GM23338 (cell line): Measurements from ENCODE around the gene SIRPB1.

Experiments used
- EZH2 ChIP-seq: fragments of 200-600 bp; sonication (generic); IDR thresholded peaks from one replicate; pipeline ENCODE4 v1.8.0; 2017; ENCODE audit warnings: antibody characterized with exemption, mild to moderate bottlenecking, low read depth; ENCODE audit not compliant: unreplicated experiment
- ZNF331 ChIP-seq: fragments of 250-450 bp; sonication (Bioruptor Pico); IDR thresholded peaks from 2 replicates; pipeline ENCODE4 v1.5.0; 2020; ENCODE audit warnings: low read depth, mild to moderate bottlenecking, moderate library complexity

- TF ChIP-seq EZH2 (no peak), ZNF331 (CRISPR knock-in tag) (no peak)
Measured at GRCh38 chr20:1625083-1625690, 5.4 kb upstream of the SIRPB1 start.
